ENCODE results near the gene PCED1B. TPM values are rescaled to one million over a fixed set of nuclear protein-coding genes. Genes with fewer than 3 reads are reported as not detected.
"Not testable (repeated sequence)": the region's sequence is repeated elsewhere in the genome, so short reads cannot be mapped to it uniquely, and the experiment has no call there.

Gene PCED1B
- total RNA-seq, 1 donor from 2014 or later: 49.9 TPM

DNA sequence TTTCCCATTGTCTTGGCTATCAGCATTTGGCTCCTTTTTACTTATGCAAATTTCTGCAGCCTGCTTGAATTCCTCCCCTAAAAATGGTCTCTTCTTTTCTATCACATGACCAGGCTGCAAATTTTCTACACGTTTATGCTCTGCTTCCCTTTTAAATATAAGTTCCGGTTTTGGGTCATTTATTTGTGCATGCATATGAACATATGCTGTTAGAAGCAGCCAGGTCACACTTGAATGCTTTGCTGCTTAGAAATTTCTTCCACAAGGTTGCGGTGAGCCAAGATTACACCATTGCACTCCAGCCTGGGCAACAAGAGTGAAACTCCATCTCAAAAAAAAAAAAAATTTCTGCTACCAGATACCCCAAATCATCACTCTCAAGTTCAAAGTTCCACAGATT is 28.1 kb upstream of the PCED1B start:
- intact Hi-C loops (cut with micrococcal nuclease); DNase-seq (ENCODE audit: low spot score); H3K27me3 Mint-ChIP-seq (ENCODE audit: low read depth); H3K27ac Mint-ChIP-seq; H3K36me3 Mint-ChIP-seq (ENCODE audit: low read depth); H3K4me3 Mint-ChIP-seq (ENCODE audit: low read depth); H3K4me1 Mint-ChIP-seq (ENCODE audit: low read depth): not testable (repeated sequence)
- peaks cover 16% of the 10 kb centered on the region for H3K9me3 Mint-ChIP-seq

- no peaks in the 10 kb centered on the region for H3K4me1 Mint-ChIP-seq (ENCODE audit: low read depth)
- H3K27me3 Mint-ChIP-seq (ENCODE audit: low read depth): peaks cover 2% of the 10 kb centered on the region
- H3K4me3 Mint-ChIP-seq (ENCODE audit: low read depth): no peak overlapping the region
- H3K27ac Mint-ChIP-seq: no peak overlapping the region
- DNase-seq (ENCODE audit: low spot score): no peak
- intact Hi-C loops (cut with micrococcal nuclease): no loop called here
- peaks cover 19% of the 10 kb centered on the region for H3K9me3 Mint-ChIP-seq
- peaks cover 7% of the 10 kb centered on the region for H3K36me3 Mint-ChIP-seq (ENCODE audit: low read depth)
Measured at GRCh38 chr12:47052274-47052673, 27.1 kb upstream of the PCED1B start.

- Mint-ChIP-seq H3K27ac (no peak overlapping the region), H3K9me3 (peaks cover 23% of the 10 kb centered on the region), H3K36me3 (ENCODE audit: low read depth) (peaks cover 7% of the 10 kb centered on the region), H3K4me3 (ENCODE audit: low read depth) (no peak overlapping the region), H3K27me3 (ENCODE audit: low read depth) (no peaks in the 10 kb centered on the region), H3K4me1 (ENCODE audit: low read depth) (no peaks in the 10 kb centered on the region)
- no peak for DNase-seq (ENCODE audit: low spot score)
- intact Hi-C loops (cut with micrococcal nuclease): no loop called here
Measured at GRCh38 chr12:47053961-47054360, 25.5 kb upstream of the PCED1B start.

GRCh38 chr12:47054659-47055058 is 24.8 kb upstream of the PCED1B start:
- Mint-ChIP-seq H3K4me1 (ENCODE audit: low read depth) (no peaks in the 10 kb centered on the region), H3K36me3 (ENCODE audit: low read depth) (peaks cover 7% of the 10 kb centered on the region), H3K4me3 (ENCODE audit: low read depth) (no peak overlapping the region), H3K9me3 (peaks cover 26% of the 10 kb centered on the region), H3K27ac (no peak overlapping the region), H3K27me3 (ENCODE audit: low read depth) (no peaks in the 10 kb centered on the region)
- DNase-seq (ENCODE audit: low spot score): no peak
- intact Hi-C loops (cut with micrococcal nuclease): no loop called here

DNA sequence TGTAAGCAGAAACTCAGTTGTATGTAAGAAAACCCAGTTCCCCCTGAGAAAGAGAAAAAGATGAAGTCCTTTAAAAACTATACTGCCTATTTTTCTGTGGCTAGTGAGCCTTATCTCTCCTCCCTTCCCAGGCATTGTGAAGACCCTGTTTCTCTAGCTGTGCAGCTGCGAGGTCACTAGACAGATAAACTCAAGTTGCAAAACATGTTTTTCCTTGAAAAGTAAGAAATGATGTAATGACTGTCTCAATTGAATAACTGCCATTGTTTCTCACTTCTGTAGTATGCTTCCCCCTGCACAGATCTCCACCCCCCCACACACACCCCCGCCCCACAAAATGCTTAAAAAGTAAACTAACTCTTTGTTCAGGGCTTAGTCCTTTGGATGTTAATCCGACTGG is 23.6 kb upstream of the PCED1B start:
- H3K27me3 Mint-ChIP-seq (ENCODE audit: low read depth); H3K27ac Mint-ChIP-seq; H3K4me1 Mint-ChIP-seq (ENCODE audit: low read depth); DNase-seq (ENCODE audit: low spot score); intact Hi-C loops (cut with micrococcal nuclease); H3K4me3 Mint-ChIP-seq (ENCODE audit: low read depth); H3K36me3 Mint-ChIP-seq (ENCODE audit: low read depth): not testable (repeated sequence)
- peaks cover 24% of the 10 kb centered on the region for H3K9me3 Mint-ChIP-seq

DNA sequence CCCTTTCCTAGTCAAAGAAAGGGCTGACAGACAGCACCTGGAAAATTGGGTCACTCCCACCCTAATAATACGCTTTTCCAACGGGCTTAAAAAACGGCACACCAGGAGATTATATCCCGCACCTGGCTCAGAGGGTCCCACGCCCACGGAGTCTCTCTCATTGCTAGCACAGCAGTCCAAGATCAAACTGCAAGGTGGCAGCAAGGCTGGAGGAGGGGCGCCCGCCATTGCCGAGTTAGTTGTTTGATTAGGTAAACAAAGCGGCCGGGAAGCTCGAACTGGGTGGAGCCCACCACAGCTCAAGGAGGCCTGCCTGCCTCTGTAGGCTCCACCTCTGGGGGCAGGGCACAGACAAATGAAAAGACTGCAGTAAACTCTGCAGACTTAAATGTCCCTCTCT is 22.5 kb upstream of the PCED1B start:
- DNase-seq (ENCODE audit: low spot score); H3K27me3 Mint-ChIP-seq (ENCODE audit: low read depth); H3K4me3 Mint-ChIP-seq (ENCODE audit: low read depth); intact Hi-C loops (cut with micrococcal nuclease); H3K4me1 Mint-ChIP-seq (ENCODE audit: low read depth); H3K27ac Mint-ChIP-seq; H3K36me3 Mint-ChIP-seq (ENCODE audit: low read depth): not testable (repeated sequence)
- H3K9me3 Mint-ChIP-seq: peaks cover 15% of the 10 kb centered on the region

DNA sequence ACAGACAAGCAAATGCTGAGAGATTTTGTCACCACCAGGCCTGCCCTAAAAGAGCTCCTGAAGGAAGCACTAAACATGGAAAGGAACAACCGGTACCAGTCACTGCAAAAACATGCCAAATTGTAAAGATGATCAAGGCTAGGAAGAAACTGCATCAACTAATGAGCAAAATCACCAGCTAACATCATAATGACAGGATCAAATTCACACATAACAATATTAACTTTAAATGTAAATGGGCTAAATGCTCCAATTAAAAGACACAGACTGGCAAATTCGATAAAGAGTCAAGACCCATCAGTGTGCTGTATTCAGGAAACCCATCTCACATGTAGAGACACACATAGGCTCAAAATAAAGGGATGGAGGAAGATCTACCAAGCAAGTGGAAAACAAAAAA is 20.8 kb upstream of the PCED1B start:
- intact Hi-C loops (cut with micrococcal nuclease); DNase-seq (ENCODE audit: low spot score); H3K4me3 Mint-ChIP-seq (ENCODE audit: low read depth); H3K27me3 Mint-ChIP-seq (ENCODE audit: low read depth); H3K36me3 Mint-ChIP-seq (ENCODE audit: low read depth); H3K27ac Mint-ChIP-seq; H3K4me1 Mint-ChIP-seq (ENCODE audit: low read depth): not testable (repeated sequence)
- H3K9me3 Mint-ChIP-seq: peaks cover 15% of the 10 kb centered on the region

- Mint-ChIP-seq H3K9me3 (no peaks in the 10 kb centered on the region), H3K4me3 (ENCODE audit: low read depth) (no peak overlapping the region), H3K36me3 (ENCODE audit: low read depth) (no peaks in the 10 kb centered on the region), H3K27ac (no peak overlapping the region), H3K4me1 (ENCODE audit: low read depth) (peaks cover 11% of the 10 kb centered on the region), H3K27me3 (ENCODE audit: low read depth) (no peaks in the 10 kb centered on the region)
- intact Hi-C loops (cut with micrococcal nuclease): no loop called here
- no peak for DNase-seq (ENCODE audit: low spot score)
Measured at GRCh38 chr12:47065546-47065945, 13.9 kb upstream of the PCED1B start.

- intact Hi-C loops (cut with micrococcal nuclease): no loop called here
- Mint-ChIP-seq H3K27ac (peak overlapping the region; percentile 24), H3K36me3 (ENCODE audit: low read depth) (no peaks in the 10 kb centered on the region), H3K9me3 (no peaks in the 10 kb centered on the region), H3K27me3 (ENCODE audit: low read depth) (no peaks in the 10 kb centered on the region), H3K4me1 (ENCODE audit: low read depth) (peaks cover 13% of the 10 kb centered on the region), H3K4me3 (ENCODE audit: low read depth) (no peak overlapping the region)
- DNase-seq (ENCODE audit: low spot score): no peak
Measured at GRCh38 chr12:47066278-47067025, 13.0 kb upstream of the PCED1B start.

DNA sequence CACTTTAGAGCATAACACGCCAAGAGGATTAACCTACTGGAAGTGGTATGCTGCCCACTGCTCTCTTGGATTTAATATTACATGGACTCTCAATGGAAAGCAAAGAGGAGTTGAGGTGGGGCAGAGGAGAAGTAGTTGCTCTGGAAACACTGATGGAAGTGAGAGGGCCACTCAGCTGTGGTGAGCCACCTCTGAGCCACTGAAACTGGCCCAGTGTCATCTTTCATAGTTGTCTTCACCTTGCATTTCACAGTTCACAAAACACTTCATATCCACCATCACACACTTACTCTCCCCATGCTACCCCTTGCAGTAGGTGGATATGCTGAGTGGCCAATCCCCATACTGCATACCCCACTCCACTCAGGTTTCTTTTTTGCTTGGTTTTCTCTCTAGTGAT is 12.2 kb upstream of the PCED1B start:
- Mint-ChIP-seq H3K27ac (peak overlapping the region; percentile 24), H3K9me3 (no peaks in the 10 kb centered on the region), H3K4me1 (ENCODE audit: low read depth) (peaks cover 13% of the 10 kb centered on the region), H3K36me3 (ENCODE audit: low read depth) (no peaks in the 10 kb centered on the region), H3K4me3 (ENCODE audit: low read depth) (no peak overlapping the region), H3K27me3 (ENCODE audit: low read depth) (no peaks in the 10 kb centered on the region)
- DNase-seq (ENCODE audit: low spot score): no peak
- intact Hi-C loops (cut with micrococcal nuclease): no loop called here

- DNase-seq (ENCODE audit: low spot score): no peak
- Mint-ChIP-seq H3K27me3 (ENCODE audit: low read depth) (no peaks in the 10 kb centered on the region), H3K27ac (no peak overlapping the region), H3K36me3 (ENCODE audit: low read depth) (no peaks in the 10 kb centered on the region), H3K9me3 (no peaks in the 10 kb centered on the region), H3K4me3 (ENCODE audit: low read depth) (no peak overlapping the region), H3K4me1 (ENCODE audit: low read depth) (peaks cover 13% of the 10 kb centered on the region)
- intact Hi-C loops (cut with micrococcal nuclease): no loop called here
Measured at GRCh38 chr12:47067771-47068431, 11.5 kb upstream of the PCED1B start.

DNA sequence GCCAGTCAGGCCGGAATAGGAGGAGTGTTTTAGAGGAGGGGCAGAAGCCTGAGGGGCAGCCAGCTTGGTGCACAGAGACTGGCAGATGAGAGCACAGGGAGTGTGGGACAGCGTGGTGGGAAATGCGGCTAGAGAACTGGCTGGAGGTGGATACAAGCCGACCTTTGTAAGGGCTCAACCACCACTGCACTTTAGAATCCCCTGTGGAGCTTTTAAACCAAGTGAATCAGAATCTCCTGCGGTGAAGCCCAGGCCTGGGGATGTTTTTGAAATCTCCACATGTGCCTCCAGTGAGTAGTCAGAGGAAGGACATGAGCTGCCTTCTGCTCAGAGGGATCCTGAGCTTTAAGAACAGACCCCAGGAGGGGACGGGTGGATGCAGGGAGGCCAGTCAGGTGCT is 10.9 kb upstream of the PCED1B start:
- Mint-ChIP-seq H3K4me1 (ENCODE audit: low read depth) (peaks cover 13% of the 10 kb centered on the region), H3K4me3 (ENCODE audit: low read depth) (no peak overlapping the region), H3K27ac (no peak overlapping the region), H3K27me3 (ENCODE audit: low read depth) (no peaks in the 10 kb centered on the region), H3K36me3 (ENCODE audit: low read depth) (no peaks in the 10 kb centered on the region), H3K9me3 (no peaks in the 10 kb centered on the region)
- DNase-seq (ENCODE audit: low spot score): no peak
- intact Hi-C loops (cut with micrococcal nuclease): no loop called here

GRCh38 chr12:47070310-47070709 is 9.1 kb upstream of the PCED1B start:
- Mint-ChIP-seq H3K27ac (no peak overlapping the region), H3K36me3 (ENCODE audit: low read depth) (no peaks in the 10 kb centered on the region), H3K9me3 (no peaks in the 10 kb centered on the region), H3K4me1 (ENCODE audit: low read depth) (peaks cover 13% of the 10 kb centered on the region), H3K4me3 (ENCODE audit: low read depth) (no peak overlapping the region), H3K27me3 (ENCODE audit: low read depth) (no peaks in the 10 kb centered on the region)
- intact Hi-C loops (cut with micrococcal nuclease): no loop called here
- no peak for DNase-seq (ENCODE audit: low spot score)

Measured in activated T-helper 2 cell treated with anti-CD3 and anti-CD28 coated beads, Interferon-gamma antibody, Interleukin-2, Interleukin-4, amounts not matched to agents 10 μg/mL and 5 μg/mL and 100 μg/mL, durations not matched to agents 14 hours and 24 hours and 36 hours (primary cell).